Measurements from ENCODE around the gene TECRL.

DNA sequence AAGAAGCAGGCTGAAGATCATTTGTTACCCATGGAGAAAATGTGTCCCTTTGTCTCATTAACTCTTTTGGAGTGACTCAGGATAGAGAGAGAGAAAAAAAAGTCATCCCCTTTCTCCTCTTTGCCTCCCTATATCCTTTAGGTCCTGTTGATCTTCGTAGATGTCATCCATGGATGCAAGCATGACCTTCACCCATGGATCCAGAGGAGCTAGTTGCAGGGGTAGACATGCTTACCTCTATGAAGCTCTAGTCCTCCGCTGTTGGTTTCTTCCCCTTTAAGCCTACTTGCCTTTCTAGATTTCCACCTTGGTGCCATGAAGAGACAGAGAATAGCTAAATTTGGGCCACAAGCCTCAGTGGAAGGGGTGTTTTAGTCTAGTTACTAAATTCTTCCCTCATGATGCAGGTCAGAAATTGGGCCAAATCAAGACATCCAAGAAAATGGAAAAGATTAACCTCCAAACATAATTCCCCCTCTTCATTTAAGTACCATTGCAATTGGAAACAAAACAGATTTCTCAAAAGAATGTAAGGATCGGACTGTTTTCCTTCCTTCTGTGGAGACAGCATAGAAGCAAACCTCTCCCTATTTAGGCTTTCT is 178.4 kb downstream of the TECRL start:
- TF ChIP-seq POLR2A (IDR thresholded peaks at IDR 0.05), result no peak
- TF ChIP-seq, protein P1, sequence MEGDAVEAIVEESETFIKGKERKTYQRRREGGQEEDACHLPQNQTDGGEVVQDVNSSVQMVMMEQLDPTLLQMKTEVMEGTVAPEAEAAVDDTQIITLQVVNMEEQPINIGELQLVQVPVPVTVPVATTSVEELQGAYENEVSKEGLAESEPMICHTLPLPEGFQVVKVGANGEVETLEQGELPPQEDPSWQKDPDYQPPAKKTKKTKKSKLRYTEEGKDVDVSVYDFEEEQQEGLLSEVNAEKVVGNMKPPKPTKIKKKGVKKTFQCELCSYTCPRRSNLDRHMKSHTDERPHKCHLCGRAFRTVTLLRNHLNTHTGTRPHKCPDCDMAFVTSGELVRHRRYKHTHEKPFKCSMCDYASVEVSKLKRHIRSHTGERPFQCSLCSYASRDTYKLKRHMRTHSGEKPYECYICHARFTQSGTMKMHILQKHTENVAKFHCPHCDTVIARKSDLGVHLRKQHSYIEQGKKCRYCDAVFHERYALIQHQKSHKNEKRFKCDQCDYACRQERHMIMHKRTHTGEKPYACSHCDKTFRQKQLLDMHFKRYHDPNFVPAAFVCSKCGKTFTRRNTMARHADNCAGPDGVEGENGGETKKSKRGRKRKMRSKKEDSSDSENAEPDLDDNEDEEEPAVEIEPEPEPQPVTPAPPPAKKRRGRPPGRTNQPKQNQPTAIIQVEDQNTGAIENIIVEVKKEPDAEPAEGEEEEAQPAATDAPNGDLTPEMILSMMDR (IDR thresholded peaks at IDR 0.05 in 4 of 5, conservative IDR thresholded peaks at IDR 0.05 in 1 of 5), result no peak

Measured in gastrocnemius medialis (tissue), 4 donors.